Measurements from ENCODE around the gene SHANK3. TPM values are rescaled to one million over a fixed set of nuclear protein-coding genes. Genes with fewer than 3 reads are reported as not detected.
"Not testable (repeated sequence)": the region's sequence is repeated elsewhere in the genome, so short reads cannot be mapped to it uniquely, and the experiment has no call there.

SHANK3 gene
- total RNA-seq, 1 experiment from 2014 or later, result 0.46 TPM

- no peak for DNase-seq (ENCODE audit: low read depth)
Measured at GRCh38 chr22:50653256-50653655, 19.4 kb upstream of the SHANK3 start.

GRCh38 chr22:50654664-50655063, 18.0 kb upstream of the SHANK3 start:
- not testable (repeated sequence) for DNase-seq (ENCODE audit: low read depth)

DNA sequence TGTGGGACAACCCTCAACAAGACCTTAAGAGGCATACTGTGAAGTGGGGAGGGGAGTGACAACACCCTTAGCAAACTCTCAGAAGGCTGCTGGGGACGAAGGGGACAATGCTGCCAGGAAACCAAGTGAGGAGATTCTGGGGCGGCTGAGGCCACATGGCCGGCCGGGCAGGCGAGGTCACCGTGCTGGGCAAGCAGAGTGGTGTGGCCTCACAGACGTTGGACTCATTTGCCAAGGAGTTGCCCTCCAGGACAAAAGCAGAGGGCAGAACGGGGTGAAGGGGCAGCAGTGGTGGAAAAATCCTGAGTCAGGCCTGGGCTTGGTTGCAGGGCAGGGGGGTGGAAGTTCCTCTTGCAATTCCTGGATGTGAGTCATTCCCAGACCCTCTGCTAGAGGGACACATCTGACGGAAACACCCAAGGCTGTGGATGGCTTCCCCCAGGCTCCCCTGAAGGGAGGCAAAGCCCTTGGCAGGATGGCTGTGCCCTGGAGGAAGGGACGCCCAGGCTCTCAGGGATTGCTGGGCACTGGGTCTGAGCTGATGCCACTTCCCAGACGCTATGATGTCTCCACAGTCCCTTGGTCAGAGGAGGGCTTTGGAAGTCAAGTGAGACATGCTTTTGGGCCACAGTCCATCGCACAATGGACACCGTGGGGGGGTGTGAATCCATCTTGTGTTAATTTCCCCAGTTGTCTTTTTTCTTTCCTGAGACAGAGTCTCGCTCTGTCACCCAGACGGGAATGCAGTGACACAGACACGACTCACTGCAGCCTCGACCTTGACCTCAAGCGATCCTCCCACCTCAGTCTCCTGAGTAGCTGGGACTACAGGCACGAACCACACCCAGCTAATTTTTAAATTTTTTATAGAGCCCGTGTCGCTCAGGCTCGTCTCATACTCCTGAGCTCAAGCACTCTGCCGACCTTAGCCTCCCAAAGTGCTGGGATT, 16.2 kb upstream of the SHANK3 start:
- peak; percentile 81 for DNase-seq (ENCODE audit: low read depth)

DNA sequence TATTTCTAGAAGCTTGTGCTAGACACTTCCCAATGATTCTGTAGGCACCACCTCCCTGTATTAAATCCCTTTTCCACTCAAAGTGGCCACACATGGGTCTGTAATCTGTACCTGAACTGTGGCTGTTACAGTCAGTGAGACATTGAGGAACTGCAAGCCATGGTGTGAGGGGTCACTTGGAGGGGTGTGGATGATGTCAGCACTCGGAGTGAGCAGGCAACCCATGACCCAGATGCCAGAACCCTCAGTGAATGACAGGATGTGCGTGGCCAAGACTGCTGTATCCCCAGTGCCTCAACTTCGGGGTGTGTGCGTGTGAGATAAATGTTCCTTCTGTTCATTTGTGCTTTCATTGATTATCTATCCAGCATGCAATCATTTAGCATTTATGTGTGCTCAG, 14.7 kb upstream of the SHANK3 start:
- DNase-seq (ENCODE audit: low read depth), result no peak

DNA sequence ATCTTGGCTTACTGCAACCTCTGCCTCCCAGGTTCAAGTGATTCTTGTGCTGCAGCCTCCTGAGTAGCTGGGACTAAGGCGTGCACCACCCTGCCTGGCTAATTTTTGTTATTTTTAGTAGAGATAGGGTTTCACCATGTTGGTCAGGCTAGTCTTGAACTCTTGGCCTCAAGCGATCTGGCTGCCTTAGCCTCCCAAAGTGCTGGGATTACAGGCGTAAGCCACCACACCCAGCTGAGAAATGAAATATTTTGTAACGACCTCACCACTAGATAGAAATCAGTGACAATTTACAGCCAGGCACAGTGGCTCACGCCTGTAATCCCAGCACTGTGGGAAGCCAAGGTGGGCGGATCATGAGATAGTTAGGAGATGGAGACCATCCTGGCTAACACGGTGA, 12.9 kb upstream of the SHANK3 start:
- not testable (repeated sequence) for DNase-seq (ENCODE audit: low read depth)

- no peak for DNase-seq (ENCODE audit: low read depth)
Measured at GRCh38 chr22:50660306-50660705, 12.3 kb upstream of the SHANK3 start.

GRCh38 chr22:50665212-50665611, 7.4 kb upstream of the SHANK3 start:
- DNase-seq (ENCODE audit: low read depth), result no peak

- no peak for DNase-seq (ENCODE audit: low read depth)
Measured at GRCh38 chr22:50665738-50666137, 6.9 kb upstream of the SHANK3 start.

GRCh38 chr22:50670513-50670912, 2.1 kb upstream of the SHANK3 start:
- no peak for DNase-seq (ENCODE audit: low read depth)

GRCh38 chr22:50670914-50671538, 1.6 kb upstream of the SHANK3 start:
- no peak for DNase-seq (ENCODE audit: low read depth)

DNA sequence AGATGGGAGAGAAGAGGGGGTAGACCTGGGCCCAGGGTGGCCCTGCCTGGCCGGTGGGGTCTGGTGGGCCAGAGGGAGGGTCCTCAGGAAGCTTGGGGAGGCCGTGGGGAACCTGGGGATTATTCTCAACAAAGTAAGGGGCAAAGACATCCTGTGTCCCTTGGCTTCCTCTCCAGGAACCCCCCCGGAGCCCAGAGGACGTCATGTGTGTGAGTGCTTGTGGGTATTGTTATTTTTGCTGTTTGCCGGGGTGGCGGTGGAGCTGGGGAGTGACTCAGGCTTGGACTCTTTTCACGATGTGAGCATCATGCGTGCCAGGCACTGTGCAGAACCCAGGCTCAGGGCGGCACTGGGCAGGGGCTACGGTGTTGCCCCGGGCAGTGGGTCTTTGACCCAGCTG, 982 bp upstream of the SHANK3 start:
- peak; percentile 34 for DNase-seq (ENCODE audit: low read depth)

DNA sequence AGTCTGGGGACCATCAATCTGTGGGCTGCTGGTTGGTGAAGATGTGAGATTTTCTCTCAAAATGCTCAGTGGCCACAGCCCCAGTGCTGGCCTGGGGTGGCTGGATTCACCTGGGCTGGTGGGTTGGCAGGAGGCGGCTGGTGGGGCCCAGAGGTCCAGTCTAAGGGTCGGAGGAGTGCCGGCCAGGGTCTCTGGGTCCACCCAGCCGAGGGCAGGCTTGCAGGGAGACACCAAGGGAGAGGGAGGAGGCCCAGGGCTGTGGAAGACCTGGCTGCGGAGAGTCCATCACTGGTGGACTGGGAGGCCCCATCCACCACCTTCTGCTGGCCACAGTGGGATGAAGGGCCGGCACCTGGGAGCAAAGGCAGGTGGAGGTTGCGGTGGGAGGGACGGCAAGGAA, 582 bp upstream of the SHANK3 start:
- no peak for DNase-seq (ENCODE audit: low read depth)

- DNase-seq (ENCODE audit: low read depth), result no peak
Measured at GRCh38 chr22:50673231-50674129, 857 bp downstream of the SHANK3 start.

DNA sequence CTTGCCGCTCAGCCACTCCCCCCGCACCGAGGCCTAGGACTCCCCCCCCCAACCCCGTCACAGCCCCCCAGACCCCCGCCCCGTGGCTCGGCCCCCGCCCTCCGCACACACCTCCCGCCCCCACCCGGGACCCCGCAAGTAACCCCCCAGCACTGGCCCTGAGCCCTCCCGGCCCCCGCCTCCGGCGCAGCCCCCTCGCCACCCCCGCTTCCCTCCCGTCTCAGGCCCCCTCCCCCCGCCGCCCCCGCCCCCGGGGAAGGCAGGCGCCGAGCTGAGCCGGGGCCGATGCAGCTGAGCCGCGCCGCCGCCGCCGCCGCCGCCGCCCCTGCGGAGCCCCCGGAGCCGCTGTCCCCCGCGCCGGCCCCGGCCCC, 1.5 kb downstream of the SHANK3 start:
- no peak for DNase-seq (ENCODE audit: low read depth)

DNA sequence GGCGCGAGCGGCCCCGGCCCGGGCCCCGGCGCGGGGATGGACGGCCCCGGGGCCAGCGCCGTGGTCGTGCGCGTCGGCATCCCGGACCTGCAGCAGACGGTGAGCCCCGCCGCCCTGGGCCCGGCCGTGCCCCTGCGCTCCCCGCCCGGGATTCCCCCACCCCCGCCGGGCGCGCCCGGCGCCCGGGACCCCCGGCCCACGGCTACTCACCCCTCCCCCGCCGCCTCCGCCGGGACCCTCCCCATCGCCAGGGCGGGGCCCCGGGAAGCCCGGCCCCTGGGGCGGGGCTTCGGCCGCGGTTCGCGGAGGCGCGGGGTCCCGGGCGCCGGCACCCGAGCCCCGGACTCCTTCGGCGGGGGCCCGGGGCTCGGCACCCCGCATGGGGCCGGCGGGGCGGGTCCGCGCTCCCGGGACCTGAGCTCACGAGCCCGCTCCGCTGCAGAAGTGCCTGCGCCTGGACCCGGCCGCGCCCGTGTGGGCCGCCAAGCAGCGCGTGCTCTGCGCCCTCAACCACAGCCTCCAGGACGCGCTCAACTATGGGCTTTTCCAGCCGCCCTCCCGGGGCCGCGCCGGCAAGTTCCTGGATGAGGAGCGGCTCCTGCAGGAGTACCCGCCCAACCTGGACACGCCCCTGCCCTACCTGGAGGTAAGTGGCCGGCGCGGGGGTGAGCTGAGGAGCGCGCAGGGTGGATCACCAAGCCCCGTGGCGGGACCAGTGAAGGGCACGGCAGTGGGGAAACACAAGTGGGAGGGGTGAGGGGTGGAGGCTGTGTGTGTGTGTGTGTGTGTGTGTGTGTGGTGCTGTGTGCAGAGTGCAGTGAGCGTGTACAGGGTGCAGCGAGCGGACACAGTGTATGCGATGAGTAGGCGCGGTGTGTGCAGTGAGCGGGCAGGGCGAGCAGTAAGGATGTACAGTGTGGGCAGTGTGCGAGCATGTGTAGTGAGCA, 2.3 kb downstream of the SHANK3 start:
- DNase-seq (ENCODE audit: low read depth), result peak; percentile 50

DNA sequence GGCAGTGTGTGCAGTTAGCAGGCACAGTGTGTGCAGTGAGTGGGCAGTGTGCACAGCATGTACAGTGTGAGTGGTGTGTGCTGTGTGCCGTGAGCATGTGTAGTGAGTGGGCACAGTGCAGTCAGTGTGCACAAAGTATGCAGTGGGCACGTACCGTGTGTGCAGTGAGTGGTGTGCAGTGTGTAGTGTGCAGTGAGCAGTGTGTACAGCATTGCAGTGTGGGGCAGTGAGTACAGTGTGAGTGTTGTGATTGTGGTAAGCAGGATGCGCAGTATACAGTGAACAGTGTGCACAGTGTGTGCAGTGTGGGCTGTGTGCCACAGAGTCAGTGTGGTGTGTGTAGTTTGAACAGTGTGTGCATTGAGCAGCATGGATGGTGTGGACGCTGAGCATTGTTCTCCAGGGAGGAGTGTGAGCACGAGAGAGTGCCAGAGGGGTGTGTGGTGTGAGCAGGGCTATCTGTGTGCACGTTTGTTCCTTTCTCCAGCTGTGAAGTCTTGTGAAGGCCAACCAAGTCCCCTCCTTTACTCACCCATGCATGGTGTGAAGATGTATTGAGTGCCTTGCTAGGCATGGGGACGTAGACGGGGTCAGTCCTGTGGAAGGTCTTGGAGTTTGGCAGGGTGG, 3.0 kb downstream of the SHANK3 start:
- DNase-seq (ENCODE audit: low read depth), result no peak

GRCh38 chr22:50676180-50676636, 3.6 kb downstream of the SHANK3 start:
- no peak for DNase-seq (ENCODE audit: low read depth)

DNA sequence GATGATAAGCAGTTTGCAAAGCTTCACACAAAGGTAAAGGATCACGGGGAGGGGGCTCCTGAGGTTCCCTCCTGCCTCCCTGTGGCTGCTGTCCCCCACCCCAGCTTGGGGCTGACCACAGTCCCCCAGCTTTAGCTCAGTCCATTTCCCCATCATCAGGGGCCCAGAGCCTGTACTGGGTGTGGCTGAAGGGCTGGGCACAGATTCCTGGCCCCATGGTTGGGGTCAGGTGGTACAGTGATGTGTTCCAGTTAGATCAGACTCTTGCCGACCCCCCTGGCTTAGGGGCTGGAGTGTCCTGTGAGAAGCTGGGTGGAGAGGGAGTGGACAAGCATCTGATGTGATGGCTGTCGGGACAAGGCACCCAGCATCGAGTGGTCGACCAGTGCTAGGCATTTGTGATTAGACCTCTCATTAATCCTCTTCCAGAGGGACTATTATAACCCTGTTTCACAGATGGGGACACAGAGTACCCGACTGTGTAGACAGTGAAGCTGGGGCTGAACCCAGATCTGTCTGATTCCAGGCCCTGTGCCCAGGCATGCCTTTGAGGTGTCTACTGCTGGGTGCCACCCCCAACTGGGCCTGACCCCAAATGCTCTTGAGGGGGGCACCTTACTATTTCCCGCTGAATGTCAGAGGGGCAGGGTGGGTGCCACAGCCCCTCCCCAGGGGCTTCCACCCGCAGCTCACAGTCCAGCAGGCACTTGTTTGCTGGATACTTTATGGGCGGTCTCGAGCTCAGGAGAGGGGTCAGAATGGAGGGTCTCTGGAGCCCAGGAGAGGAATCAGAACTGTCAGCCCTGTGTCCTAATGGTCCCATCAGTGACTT, 4.3 kb downstream of the SHANK3 start:
- DNase-seq (ENCODE audit: low read depth), result no peak

GRCh38 chr22:50677493-50678217, 5.0 kb downstream of the SHANK3 start:
- no peak for DNase-seq (ENCODE audit: low read depth)
